AG08396 (cell line): Measurements from ENCODE around the gene HIRA.
"Not testable (repeated sequence)": the region's sequence is repeated elsewhere in the genome, so short reads cannot be mapped to it uniquely, and the experiment has no call there.

Experiments
- DNase-seq: peaks from one replicate; pipeline ENCODE4 v3.0.0; 2012; ENCODE audit warnings: low spot score, mixed read lengths

HIRA gene

DNA sequence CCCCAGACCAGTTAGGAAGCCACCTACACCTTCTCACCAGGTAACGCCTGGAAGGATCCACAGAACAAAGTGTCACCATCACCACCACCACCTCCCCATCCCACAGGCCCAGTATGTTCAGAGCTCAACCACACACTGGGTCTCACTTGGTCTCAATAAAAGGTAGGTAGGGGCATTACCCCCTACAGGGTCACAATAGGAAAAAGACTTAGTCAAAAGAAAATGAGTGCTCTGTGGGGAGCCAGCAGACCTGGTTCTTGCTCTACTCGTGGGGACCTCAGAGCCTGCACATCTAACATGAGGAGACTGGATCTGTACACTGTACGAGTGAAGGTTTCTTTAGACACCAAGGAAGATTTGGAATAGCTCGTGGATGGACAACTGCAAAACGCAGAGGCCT lies 49.3 kb downstream of the HIRA start:
- DNase-seq: no peak

- DNase-seq: no peak
Measured at GRCh38 chr22:19378344-19378674, 53.2 kb downstream of the HIRA start.

DNA sequence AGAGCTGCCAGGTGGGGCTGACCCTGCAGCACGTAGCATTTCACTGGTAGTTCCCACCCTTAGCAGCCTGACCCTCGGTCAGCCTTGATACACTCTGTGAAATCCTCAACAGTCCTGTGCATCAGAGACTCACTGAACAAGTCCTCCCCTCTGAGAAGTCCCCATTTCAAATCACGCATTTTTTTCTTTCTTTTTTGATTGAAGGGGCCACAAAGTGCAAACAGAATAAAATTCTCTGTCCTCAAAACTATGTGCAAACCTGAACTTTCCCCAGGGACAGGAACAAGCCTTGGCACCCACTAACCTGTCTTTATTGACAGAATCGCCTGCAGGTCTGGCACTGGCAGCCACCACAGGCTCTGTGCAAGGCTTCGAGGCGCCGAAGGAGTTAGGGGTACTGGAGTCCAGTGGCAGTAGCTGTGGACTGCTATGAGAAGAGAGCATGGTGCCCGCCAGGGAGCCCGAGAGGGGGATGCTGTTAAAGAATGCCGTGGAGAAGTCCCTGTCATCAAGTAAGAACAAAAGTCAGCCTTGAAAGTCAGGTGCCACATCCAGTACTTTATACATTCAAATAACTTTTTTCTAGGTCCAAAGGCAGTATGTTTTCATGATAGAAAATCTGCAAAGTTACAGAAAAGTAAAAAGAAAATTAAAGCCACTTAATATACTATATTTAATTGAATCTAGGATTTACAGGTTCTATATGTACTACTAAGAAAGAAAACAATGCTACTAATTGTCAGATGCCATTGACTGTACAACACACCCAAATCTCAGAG lies 53.8 kb downstream of the HIRA start:
- no peak for DNase-seq

DNA sequence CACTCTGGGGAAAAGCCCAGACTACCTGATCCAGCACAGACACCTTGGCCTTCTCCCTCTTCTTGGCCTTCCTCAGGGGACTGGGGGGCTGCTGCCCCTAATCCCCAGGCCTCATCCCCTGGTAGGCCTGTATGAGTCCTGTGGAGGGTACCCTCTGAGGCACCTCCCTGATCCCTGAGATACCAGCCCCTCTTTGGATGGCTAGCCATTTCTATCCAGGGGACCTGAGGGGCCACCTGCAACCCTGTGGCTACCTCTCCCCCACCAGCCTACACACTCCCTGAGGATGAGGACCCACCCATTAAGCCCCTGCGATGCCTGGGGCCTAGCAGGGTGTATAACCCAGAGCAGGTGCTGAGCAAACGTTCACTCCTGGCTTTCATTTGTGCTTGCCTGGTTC lies 54.6 kb downstream of the HIRA start:
- DNase-seq: no peak

- no peak for DNase-seq
Measured at GRCh38 chr22:19376247-19376646, 55.3 kb downstream of the HIRA start.

- no peak for DNase-seq
Measured at GRCh38 chr22:19375435-19375834, 56.1 kb downstream of the HIRA start.

GRCh38 chr22:19374410-19374809 lies 57.1 kb downstream of the HIRA start:
- DNase-seq: no peak

GRCh38 chr22:19373450-19373849 lies 58.1 kb downstream of the HIRA start:
- no peak for DNase-seq

DNA sequence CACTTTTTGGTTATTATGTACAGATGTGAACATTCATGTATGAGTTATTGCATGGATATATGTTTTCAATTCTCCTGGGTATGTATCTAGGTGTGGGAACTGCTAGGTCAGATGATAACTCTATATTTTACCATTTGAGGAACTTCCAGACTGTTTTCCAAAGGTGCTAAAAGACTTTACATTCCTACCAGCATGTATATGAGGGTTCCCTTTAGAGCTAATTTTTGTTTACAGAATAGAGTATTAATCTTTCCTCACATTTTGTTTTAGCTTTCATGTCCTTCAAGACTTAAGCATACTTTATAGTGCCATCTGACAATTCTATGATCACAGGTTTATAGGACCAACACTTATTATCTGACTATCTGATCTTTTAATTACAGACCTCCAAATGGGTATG lies 59.6 kb downstream of the HIRA start:
- no peak for DNase-seq

- DNase-seq: no peak
Measured at GRCh38 chr22:19368876-19369275, 62.7 kb downstream of the HIRA start.

- DNase-seq: no peak
Measured at GRCh38 chr22:19367763-19368367, 63.7 kb downstream of the HIRA start.

DNA sequence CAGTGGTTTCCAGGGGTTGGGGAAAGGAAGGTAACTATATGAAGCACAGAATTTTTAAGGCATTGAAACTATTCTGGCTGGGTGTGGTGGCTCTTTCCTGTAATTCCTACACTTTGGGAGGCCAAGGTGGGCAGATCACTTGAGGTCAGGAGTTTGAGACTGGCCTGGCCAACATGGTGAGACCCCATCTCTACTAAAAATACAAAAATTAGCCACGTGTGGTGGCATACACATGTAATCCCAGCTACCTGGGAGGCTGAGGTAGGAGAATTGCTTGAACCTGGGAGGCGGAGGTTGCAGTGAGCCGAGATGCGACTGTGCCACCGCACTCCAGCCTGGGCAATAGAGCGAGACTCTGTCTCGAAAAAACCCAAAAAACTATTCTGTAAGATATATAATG lies 68.0 kb downstream of the HIRA start:
- DNase-seq: not testable (repeated sequence)

- no peak for DNase-seq
Measured at GRCh38 chr22:19361501-19362103, 69.9 kb downstream of the HIRA start.

- no peak for DNase-seq
Measured at GRCh38 chr22:19360862-19361261, 70.7 kb downstream of the HIRA start.

- DNase-seq: no peak
Measured at GRCh38 chr22:19360300-19360792, 71.2 kb downstream of the HIRA start.

- no peak for DNase-seq
Measured at GRCh38 chr22:19359554-19360299, 71.8 kb downstream of the HIRA start.

DNA sequence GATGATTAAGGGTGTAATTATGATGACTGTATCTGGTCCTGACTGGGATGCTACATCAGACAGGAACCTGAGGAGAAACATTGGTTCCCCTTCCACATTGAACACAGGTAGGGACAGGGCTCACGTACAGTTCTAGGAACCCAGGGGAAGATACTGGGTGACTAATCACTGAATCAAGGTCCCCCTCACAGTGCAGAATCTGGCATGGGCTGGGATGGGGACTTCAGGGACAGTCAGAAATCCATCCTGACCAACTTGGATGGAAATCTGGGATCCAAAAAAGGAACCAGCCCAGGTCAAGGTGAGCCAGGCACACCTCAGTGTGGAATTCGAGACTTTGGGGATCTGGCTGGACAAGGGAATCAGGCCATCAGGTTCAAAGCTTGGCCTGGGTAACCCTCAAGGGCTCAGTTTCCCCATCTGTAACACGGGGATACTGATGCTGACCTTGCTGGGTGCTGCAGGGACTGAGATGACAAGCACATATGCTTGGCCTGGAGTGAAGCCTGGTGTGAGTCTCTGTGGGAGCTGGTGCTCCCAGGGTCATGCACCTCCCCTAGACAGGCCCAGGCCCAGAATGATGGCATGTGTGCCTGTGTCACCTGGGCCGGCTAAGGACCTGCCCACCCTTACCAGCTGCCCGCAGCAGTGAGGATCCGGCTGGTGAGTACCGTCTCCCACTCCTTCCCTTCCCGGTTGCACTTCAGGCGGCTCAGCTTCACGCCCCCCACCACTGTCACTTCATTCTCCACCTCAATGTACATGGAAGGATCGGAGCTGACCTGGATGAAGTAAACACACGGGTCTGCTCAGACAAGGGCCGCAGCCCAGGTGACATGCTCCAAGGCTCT lies 72.6 kb downstream of the HIRA start:
- DNase-seq: no peak

DNA sequence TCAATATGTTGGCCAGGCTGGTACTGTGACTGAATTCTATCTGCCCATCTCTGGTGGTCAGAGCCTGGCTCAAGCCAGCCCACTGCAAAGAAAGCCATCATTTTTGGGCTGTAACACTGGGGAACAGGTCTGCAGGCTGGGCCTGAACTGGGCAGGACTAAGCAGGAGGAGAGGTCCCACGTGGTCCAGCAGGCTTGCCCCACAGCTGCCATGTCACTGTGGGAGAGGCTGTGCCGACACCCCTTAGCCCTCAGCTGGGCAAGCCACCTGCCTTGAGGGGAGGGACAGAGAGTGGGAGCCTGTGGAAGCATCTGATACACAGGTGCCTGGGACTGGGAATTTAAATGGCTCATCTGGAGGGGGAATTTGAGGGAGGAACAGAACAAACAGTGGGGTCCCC lies 73.3 kb downstream of the HIRA start:
- DNase-seq: no peak

DNA sequence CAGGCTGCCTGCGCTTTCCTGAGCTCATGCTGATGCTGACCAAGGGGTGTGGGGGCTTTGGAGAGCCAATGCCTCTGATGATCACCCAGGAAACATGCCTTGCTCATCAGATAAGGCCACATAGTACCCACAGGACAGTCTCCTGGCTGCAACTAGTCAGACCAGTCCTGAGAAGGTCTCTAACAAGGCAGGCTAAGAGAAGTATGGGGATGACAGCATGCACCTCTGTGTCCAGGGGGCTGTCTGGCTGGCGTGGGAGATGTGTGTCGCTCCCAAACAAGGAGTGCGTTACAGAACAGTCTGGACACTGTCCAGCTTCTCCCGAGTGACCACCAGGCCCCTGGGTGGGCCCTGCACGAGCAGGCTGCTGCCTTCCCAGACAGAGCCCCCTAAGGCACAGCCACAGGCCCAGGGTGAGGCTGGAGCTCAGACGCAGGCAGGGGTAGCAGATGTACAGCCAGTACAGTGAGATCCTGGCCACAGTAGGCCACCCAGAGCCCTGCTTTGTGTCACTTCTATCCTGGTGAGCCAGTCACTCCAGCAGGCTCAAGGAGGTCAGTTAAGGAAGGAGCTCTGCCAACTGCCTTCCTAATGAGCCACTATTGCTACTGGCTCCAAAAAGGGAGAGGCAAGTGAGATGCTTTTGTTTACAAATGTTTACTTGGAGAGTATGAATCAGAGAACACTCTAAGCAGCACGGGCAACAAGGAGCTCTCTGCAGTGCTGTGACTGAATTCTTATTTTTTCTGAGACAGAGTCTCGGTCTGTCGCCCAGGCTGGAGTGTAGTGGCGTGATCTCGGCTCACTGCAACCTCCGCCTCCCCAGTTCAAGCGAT lies 74.0 kb downstream of the HIRA start:
- DNase-seq: peak; percentile 83

- no peak for DNase-seq
Measured at GRCh38 chr22:19356708-19357269, 74.7 kb downstream of the HIRA start.
